Hematopoietic multipotent progenitor cell treated with erythropoietin and hydrocortisone succinate and interleukin-3 and kit ligand, for 8 days (in vitro differentiated cells): ENCODE measurements around the gene TFG.

Experiments
- DNase-seq: peaks from one replicate; pipeline ENCODE4 v3.0.0-alpha.2; 2015

TFG gene

DNA sequence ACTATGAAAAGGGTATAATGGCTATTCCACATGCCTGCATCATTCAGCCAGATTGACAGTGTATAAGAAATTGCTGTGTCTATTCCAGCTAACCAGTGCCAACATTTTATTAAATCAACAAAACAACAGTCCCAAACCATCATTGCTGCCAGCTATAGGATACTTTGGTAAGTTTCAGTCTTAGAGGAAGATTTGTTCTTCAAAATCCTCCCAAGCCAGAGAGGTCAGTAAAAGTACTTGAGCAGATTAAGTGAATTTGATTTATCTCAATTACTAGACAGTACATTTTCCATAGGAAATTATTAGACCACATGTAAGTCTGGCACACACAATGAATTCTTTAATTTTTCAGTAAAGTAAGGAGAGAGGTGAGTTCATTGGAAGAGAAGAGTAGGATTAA, 50.7 kb downstream of the TFG start:
- DNase-seq = no peak

DNA sequence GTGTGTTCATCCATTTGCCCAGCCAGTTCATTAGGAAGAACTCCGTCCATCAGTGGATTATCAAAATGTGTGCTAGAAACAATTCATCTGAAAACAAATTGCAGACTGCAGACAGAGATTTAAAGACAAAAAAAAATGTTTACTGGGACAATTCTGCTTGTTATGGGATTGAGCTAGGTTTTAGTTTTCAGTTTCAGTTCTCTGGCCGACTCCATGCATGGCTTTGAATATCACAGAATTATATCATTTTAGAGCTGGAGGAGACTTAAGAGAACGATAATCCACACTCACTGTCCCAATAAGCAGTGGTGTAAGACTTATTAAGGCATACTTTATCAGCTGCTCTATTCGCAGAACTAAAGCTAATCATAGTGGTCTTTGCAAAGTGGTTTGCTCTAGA, 51.1 kb downstream of the TFG start:
- no peak for DNase-seq

DNA sequence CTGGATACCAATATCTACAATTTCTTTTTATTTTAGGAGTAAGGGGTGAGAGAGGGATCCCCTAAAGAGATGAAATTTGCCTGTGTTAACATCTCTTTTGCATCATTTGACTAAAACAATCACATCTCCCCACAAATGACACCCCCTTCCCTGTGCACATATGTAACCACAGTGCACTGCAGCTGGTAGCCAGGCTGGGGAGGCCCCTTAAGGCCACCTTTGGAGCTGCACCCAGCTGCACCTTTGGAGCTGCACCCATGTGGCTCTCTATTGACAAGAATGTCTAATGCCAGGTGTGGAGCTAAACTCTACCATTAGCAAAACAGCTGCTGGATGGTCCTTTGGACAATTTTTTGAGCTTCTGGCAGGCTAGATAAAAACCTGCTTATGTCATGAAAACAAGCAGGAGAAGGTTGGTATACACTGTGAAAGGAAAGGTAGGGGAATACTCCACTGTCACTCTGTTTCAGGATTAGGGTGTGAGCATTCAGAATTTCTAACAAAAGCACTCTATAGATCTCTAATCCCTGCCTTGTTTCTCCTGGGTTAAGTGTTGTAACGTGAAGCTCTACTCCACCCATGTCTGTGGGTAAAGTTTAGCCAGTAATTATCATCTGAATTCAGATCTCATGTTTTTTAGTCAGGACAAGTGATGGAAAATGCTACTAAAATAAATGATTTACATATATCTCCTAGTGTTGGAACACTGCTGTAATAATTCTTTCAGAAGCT, 52.1 kb downstream of the TFG start:
- DNase-seq = peak; percentile 8

DNA sequence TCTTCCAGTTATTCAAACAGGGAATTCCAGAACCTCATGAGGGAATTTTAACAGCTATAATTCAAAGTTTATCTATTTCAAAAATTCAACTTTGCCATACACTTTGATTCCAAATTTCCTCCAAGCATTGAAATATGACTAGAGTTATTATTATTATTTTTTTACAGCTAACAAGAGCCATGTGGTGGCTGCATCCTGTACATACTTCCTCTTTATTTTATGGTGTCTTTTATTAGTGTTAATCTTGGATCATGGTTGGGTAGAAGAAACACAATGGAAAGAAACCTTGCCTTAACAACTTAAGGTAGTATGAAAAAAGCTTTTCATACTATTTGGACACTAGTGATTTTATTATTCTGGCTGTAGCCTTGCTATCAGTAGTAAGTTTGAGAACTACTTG, 52.7 kb downstream of the TFG start:
- DNase-seq = no peak

DNA sequence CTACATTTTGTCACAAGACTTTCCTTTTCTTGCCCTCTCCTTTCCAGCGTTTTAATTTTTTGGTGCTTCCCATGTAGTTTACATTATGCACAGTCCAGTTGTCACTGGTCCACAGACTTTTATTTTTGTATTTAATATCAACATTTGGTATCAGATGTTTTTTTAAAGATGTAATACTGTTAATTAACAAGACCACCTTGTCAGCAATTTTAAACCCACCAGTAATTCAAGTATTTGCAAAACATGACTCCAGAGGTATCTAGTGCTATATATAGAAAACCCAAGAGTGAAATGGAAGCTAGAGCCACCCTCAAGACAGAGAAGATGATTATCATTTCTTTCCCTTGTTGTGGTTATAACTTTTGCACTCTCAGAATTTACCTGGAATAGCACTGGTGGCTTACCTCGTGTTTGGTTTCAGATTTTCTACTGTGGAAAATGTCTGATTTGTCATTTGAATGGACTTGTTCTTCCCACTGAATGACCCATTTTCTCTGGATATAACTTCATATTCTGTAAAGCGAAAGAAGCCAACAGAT, 56.2 kb downstream of the TFG start:
- no peak for DNase-seq

DNA sequence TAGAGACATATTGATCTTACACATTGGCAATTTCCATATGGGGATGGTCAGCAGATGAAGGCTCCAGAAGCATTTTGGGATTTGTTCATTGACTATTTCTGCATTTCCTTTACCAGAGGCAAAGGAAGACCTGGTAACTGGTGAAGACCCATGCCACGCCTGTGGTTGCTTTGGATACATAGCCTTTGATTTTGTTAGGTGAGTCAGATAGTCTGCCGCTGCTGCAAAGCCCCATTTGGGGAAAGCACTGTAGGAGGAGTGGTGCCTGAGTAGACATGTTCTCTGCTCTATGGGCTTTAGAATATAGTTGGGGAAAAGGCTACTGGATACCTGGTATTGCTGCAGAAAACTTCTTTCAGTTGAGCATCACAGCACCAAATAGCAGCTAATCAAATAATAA, 56.8 kb downstream of the TFG start:
- no peak for DNase-seq

DNA sequence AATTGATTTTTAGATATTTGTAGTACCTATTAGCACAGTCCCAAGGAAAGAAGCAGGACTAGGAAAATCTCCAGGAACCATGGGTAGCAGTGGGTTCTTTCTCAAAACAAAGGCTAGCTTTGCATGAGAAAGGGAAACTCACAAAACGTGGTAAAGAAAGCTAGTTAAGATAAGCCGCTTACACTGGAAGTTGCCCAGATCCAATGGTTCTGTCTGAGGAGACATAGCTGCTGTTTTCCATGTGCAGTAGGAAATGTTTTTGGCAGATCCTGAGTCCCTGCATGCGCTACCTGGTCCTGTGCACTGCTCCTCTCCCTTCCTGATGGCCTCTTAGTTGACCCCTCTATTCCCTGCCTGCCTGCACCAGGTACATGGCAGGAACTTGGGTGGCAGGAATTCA, 60.4 kb downstream of the TFG start:
- no peak for DNase-seq

DNA sequence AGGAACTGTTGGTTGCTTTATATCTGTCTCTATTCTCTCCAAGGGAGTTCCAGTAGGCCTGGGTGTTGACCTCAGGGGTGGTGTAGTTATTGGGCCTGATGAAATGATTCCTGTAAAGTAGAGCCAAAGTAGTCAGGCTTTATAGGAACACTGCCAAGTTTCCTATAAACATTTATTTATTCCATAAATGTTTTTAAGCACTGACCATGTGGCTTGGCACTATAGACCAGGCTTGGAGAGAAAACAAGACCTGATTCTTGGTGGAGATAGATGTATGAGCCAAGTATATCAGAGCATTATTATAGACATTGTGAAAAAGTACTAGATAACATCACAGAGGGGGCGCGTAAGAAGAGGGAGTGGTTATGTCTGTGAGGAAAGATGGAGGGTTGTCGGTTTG, 65.9 kb downstream of the TFG start:
- DNase-seq = no peak

DNA sequence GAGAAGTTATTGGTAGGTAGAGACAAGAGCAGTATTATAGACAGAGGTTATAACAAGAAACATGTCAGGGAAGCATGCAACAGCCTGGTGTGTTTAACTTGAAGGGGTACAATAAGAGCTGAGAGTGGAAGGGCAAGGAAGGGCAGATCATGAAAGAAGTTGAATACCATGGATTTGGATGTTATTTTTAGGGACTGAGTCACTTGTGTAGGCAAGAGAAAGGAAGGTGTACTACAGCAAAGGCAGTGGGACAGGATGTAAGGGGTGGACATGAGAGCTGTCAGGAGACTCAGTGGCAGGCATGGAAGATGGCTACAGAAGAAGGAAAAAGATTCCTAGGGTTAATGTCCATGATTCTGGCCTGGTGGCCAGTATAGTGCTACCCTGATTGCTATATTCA, 66.4 kb downstream of the TFG start:
- DNase-seq = no peak

DNA sequence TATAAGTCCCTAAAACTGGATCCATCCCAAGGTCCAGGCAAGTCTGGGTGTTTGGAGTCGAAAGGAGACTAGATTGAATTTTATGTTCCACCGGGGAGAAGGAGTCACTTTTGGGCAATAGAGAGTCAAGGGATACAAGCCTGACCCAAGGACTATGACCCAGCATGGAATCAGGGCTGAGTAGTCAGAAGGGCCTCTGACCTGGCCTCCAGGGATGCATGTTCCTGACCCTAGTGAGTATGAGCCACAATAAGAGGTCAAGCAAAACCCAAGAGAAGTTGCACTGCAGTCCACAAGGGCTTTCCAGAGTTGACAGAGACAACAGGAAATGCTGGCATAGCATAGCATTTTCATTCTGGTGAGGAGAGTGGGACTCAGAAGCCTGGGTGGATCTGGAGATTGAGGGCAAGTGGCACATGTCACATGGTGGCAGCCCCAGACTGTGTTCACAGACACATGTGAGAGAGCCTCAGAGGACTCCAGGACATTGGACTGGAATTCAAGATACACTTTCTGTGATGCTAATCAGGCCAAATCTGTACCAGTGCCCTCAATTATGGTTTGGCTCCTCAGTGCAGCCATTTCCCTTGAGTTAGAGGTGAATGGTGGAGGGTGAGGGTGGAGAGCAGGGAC, 66.9 kb downstream of the TFG start:
- DNase-seq = no peak

DNA sequence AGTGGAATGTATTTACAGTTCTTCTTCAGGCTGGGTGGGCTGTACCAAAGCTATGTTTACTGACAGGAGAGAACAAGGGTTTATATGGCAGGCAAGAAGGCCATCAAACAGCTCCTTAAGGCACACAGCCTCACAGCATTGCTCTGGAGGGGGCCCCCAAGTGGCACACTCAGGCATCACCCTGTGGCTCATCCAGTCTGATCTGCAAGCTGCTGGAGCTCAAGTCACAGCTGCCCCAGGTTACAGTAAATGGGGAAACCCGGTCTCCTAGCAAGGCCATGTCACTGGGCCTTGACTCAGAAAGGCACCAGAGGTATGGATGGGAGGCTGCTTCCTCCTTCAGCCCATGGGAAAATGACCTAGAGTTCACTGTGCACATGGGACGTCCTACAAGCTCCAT, 67.5 kb downstream of the TFG start:
- DNase-seq = no peak

DNA sequence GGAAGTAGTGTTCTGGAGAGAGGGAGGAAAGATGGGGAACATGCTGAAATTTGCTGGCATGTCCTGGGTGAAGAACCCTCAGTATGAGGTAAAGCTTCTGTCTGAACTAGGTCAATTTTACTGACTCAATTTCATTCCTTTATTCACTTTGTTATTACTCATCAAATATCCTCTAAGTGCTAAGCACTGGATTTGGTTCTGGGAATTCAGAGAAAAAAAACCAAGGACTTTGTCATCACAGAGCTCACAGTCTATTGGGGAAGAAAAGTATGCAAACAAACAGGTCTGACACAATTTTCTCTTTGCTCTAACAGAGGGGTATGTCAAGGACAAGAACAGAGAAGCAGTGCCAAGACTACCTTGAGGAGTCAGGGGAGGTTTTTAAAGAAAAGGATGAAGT, 68.0 kb downstream of the TFG start:
- DNase-seq = no peak

DNA sequence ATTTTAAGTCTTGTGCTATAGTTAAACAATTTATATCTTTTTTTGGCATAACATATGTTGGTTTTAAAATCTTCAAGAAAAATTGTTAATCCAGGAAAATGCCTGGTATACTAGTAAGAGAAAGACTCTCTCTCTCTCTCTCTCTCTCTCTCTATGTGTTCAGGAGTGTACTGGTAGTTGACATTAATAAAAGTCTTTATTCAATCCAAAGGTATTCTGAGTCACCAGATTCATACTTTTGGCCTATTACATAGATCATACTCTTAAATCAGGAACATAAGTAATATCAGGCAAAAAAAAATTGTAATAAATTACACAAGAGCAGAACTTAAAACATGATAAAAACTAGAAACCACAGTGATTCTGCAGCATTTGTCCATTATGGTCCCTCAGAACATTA, 70.2 kb downstream of the TFG start:
- DNase-seq = no peak

DNA sequence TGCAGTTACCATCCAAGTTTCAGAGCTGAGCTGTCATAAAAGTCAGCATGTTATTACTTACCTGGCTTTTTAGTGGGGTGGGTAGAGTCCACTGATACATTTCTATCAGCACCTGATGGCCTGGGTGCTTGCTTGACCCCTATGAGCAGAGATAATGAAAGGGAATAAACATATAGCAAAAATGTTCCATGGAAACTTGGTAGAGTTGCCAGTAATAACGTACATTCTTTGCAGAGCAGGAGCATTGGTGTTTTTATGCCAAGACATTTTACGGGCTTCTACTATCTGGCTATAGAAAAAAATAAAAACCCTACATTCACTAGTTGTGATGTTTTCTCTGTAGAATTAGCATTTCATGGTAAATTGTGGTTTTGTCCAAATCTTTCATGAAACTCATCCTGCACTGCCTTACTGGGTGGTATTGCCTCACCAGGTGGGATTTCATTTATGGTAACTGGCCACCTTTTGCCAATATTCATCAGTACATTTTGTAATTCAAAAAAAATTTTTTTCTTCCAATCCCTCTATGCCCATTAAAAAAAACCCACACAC, 70.9 kb downstream of the TFG start:
- no peak for DNase-seq

DNA sequence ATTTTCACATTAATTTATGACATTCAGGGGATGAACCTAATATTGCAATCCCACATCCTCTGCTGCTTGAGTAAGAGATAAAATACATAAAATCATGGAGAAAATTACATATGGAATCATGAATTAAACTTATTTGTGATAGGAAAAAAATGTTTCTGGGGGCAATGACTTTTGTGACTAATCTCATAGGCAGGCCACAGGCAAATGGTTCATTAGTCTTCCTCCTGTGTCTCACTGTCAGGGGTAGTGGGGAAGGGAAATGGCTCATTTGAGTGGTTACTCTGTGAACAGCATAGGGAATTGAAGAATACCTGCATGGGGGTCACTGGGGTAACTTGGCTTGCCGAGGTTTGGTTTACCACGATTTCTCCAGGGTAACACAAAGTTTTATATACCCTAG, 72.0 kb downstream of the TFG start:
- no peak for DNase-seq

DNA sequence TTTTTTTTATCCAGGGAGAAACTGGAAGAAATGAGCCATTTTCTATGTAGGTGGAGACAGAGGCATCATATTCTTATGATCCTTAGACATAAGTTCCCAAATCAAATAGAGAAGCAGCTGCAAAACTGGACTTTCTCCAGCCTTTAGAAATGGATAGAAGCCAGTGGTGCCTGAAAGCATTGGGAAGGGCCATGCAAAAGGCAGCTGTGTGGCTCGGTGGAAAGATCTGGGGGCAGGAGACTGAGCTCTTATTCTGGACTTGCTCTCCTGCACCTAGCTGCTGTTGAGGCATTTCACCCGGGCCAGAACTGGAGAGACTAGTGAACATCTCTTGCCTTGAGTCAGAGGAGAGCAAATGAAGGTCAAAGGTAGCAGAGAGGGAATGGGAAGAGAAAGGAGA, 73.1 kb downstream of the TFG start:
- DNase-seq = no peak

DNA sequence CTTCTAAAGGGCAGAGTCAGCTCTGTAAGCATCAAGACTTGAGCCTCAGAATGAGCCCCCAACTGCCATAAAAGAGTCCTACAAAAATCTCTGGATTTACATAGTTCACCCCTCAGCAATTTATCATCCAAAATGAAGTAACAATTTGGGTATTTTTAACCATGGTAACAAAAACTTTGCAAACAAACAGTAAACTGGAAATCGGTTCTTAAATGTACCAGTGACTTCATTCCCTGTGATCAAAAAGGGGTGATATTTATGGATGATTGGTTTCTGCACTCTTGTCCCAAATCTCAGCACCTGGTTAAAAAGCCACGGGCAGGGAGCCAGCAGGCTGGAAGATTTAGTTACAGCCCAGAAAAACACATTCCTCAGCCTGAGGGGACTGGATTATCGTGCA, 73.6 kb downstream of the TFG start:
- no peak for DNase-seq

DNA sequence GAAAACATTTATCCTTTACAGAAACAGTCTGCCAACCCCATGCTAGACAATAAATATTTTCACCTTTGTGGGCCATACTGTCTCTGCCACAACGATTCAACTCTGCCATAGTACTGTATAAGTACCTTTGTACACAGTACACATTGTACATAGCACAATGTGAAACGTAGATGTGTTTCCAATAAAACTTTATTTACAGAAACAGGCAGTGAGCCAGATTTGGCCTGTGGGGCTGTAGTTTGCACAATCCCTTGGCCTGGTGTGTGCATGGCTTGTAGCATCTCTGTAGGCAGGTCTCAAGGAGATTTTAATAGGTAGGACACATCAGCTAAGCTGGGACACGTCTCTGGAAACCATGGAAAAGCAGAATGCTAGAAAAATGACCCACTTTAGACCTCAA, 74.3 kb downstream of the TFG start:
- DNase-seq = no peak

DNA sequence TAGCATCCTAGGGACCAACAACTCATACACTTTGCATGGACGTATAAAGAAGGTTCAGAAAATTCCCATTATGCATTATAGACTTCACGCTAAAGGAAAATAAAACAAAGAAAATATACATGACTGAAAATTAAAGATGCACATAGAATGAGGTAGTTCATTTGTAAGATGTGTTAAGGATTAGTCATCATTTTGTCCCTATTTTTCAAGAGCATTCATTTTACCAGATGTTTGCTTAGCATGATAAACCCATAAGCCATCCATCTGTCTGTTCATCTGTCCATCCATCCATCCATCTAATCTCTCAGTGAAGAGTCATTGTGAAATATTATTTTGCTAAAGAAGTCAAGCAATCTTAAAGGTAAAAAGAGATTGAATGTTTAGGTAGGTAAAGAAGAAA, 80.3 kb downstream of the TFG start:
- no peak for DNase-seq

DNA sequence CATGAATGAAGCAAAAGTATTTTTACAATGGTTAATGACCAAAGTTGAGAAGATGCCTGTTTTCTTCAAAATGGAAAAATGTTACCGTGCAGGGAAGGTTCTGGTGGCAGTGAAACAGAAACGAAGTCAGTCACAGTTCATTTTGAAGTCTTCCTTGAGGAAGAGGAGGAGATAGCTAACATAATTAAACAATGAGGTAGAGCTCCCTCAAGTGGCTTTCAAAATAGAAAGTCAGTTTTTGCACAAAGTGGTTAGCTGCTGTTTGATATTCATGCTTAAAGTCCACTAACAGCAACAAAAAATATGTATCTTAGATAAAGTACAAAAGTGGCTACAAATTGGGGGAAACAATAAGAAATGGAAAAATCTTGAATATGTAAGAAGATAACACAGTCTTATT, 87.3 kb downstream of the TFG start:
- peak; percentile 45 for DNase-seq

DNA sequence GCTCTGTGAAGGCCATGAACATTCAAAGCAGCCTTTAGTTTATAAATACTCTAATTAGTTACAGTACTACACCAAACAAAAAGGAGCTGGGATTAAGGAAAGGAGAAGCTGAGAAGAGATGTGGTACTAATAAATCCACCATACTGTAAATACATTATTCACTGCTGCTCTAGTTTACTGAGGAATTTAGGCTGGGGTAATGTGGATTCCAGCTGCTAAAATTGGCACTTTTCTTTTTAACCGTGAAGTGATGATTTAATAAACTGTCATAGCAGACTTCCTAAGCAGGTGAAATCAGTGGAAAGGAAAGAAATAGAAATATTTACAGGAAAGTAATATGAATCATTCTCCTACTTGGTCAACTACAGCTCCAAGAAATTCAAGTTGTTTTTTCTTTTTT, 88.7 kb downstream of the TFG start:
- DNase-seq = no peak
